HG02588 (cell line): ENCODE data around the gene KBTBD2.
"Not testable (repeated sequence)": the region's sequence is repeated elsewhere in the genome, so short reads cannot be mapped to it uniquely, and the experiment has no call there.

Experiments used
- ATAC-seq: cut with Tn5 transposase; IDR thresholded peaks from one replicate; pipeline ENCODE4 v1.9.1; 2021; ENCODE audit warnings: mild to moderate bottlenecking, moderate library complexity; ENCODE audit not compliant: unreplicated experiment

The KBTBD2 gene

DNA sequence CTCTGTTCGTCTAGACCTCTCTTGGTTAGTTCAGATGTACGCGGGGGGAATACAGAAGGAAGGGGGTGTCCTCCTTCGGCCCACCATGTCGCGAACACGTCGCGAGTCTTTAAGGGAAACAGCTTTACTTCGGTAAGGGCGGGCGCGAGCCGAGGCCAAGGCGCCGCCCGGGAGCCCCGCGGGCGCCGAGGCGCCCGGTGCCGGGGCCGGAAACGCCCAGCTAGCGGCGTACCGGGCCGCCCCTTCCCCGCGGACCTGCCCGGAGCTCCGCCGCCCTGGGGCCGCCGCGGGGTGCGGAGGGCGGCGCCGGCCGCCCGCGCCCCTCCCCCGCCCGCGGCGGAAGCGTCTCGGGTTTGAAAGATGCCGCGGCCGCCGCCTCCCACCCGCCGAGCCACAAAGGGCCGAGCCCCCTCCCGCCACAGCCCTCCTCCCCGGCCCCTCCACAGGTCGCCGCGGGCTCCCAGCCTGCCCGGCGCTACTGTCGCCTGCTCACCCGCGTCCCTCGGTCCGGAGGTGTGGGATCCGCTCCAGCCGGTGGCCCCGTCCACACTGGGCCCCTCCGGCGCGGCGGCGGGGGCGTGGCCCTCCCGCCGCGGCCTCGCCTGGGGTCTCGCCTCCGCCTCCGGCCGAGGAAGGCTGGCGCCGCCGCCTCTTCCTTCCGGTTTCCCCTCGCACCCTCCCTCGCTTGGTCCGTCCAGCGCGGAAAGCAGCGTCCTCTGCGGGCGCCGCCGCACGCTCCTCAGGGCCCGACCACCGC lies at the start of gene KBTBD2:
KBTBD2 (minus strand) TSS at position 718 of the 757 bp plus-strand sequence. CDS start 12,156 bp downstream, outside the sequence.
- ATAC-seq: peak; percentile 60

DNA sequence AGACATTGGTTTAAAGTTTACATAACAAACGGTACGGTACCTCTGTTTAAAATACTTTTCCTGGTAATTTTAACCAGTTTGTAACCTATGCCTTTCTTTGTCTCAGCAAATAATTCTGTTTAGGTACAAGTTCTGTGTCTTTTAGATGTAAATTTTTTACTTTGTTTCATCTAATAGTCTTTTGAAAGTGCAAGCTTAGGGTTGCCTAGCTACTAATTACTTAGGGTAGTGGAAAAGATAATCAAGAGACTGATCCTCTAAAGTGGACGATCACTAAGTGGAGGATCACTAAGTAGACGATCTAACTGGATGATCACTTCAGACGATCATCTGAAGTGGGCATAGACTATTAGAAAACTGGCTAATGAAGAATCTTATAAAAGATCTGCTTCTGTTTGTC lies 49.6 kb upstream of the KBTBD2 start:
- no peak for ATAC-seq

GRCh38 chr7:32937344-32938174 lies 46.0 kb upstream of the KBTBD2 start:
- ATAC-seq: no peak

DNA sequence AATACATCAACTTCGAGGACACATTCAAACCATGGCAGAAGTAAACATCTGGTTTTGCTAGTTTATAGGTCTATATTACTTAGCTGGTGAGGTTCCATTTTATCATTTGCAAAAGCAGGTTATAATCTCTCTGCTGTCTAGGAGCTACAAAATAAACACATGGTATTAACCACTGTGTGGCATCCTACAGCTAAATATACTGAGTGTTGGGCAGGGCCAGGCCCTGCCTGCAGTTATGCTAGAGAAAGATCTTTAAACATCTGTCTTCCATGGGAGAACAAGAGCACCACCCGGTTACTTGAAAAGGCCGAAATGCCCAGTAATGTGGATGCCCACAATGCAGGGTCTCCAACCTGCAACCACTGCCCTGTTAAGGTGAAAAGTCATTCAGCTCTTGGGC lies 45.1 kb upstream of the KBTBD2 start:
- ATAC-seq: no peak

DNA sequence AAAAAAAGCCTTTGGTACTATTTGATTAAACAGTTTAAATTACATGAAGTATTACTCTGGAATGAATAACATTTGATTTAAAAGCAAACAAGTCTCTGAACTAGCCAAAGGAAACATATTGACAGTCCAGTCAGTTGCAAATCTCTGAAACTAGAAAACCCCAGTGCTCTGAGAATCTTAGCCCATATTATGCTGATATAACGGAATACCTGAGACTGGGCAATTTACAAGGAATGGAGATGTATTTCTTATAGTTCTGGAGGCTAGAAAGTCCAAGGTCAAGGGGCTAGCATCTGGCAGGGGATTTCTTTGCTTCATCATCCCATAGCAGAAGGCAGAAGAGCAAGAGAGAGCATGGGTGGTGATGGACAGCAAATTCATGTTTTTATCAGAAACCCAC lies 44.0 kb upstream of the KBTBD2 start:
- no peak for ATAC-seq

GRCh38 chr7:32930378-32930777 lies 38.8 kb upstream of the KBTBD2 start:
- ATAC-seq: no peak

GRCh38 chr7:32929430-32930143 lies 38.0 kb upstream of the KBTBD2 start:
- no peak for ATAC-seq

DNA sequence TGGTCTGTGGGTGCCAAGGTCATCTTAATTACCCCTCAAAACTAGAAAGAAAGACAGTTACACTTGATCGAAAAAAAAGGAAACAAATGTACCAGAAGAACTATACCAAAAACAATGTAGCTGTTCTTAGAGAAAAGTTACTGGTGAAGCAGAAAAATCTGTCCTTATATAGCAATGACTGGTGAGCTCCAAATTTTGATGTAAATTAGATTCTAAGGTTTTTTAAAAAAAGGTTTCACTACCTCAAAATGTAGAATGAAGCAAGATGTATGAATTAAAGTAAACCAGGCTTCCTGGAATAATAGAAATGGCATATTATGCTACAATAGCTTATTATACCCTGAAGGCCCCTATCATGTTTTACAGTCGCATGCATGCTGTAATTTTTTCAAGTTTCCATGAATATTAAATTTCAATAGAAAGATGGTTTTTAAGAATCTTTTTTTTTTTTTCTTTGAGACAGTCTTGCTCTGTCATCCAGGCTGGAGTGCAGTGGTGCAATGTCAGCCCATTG lies 37.3 kb upstream of the KBTBD2 start:
- no peak for ATAC-seq

DNA sequence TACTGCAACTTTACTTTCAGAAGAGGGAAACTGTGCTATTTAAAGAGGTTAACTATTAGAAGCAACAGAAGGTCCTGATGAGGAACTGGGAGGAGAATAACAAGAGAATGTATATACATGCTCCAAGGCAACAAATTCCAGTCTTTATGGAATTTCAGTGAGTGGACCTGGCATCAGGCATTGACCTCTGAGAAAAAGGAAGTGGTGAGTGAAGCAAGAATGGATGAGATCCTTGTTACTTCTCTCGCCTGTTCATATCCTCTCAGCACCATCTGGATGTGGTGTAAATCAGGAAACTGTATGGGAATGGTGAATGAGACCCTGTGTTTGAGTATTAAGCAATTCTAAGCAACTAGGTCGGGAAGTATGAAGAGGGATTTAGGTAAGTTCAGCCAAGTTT lies 30.3 kb upstream of the KBTBD2 start:
- no peak for ATAC-seq

GRCh38 chr7:32916994-32917393 lies 25.4 kb upstream of the KBTBD2 start:
- not testable (repeated sequence) for ATAC-seq

DNA sequence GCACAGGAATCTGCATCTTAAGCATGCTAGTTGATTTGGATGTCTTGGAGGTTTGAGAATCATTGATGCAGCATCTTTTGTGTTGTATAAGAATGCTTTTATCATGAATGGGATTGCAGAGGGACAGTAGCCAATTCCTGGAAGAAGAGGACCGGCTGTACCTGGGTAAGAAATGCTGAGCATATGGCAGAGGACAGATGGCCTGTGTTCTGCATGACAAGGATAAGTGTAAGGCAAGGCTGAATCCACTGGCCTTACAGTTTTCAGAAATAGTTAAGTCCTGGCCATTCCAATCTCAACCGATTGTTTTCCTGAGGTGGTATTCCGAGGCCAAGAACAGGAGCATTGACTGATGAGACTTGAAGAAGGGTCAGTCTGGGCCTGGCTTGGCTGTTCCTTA lies 24.4 kb upstream of the KBTBD2 start:
- no peak for ATAC-seq

DNA sequence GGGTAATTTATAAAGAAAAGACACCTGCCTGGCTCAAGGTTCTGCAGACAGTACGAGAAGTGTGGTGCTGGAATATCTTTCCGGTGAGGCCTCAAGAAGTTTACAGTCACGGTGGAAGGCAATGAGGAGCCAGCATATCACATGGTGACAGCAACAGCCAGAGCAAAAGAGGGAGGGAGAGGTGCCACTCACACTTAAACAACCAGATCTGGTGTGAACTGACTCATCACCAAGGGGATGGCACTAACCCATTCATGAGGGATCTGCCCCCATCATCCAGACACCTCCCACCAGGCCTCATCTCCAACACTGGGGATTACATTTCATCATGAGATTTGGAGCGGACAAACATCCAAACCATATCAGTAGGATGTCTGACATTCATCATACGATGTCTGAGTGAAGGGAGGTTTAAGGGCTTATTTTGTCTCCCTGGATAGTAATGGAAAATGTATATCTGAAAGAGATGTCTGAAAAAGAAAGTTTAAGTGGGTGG lies 23.5 kb upstream of the KBTBD2 start:
- ATAC-seq: no peak

- no peak for ATAC-seq
Measured at GRCh38 chr7:32914184-32914583, 22.6 kb upstream of the KBTBD2 start.

GRCh38 chr7:32910195-32910594 lies 18.6 kb upstream of the KBTBD2 start:
- ATAC-seq: no peak

- peak; percentile 79 for ATAC-seq
Measured at GRCh38 chr7:32905175-32905662, 13.7 kb upstream of the KBTBD2 start.

DNA sequence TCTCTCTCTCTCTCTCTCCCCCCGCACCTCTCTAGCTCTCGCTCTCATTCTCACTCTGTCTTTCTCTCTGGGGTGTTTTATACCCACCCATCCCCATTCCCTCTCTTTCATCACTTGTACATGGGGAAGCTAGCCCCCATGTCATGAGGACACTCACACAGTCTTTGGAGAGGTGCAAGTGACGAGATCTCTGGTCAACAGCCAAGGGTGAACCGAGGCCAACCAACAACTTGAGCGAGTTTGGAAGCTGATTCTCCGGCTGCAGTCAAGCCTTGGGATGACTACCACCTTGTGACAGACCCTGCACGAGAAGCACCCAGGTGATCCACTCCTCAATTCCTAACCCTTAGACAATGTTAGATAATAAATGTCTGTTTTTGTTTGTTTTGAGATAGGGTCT lies 10.1 kb upstream of the KBTBD2 start:
- no peak for ATAC-seq

- no peak for ATAC-seq
Measured at GRCh38 chr7:32900433-32900995, 9.0 kb upstream of the KBTBD2 start.

GRCh38 chr7:32897376-32897775 lies 5.8 kb upstream of the KBTBD2 start:
- ATAC-seq: not testable (repeated sequence)

- no peak for ATAC-seq
Measured at GRCh38 chr7:32896564-32897347, 5.2 kb upstream of the KBTBD2 start.

DNA sequence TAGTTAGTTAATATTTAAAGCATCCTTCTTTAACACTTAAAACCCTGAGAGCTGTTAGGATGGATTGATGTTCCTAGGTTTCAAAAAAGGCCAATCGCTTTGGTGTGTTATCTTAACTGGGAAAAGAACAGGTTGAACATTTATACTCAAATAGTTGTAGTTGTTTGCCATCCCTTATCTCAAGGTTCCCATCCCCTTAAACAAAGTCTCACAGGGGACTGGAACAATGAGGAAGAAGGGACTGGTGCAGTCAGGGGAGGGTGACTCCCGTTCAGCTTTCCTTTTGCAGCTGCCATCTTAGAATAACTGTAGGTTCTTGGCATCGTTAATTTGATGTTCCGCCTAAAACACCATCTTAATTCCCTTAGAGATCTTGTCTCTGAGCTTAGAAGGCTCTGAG lies 2.6 kb upstream of the KBTBD2 start:
- ATAC-seq: no peak
